NCI-H2029 (cell line): Measurements from ENCODE around the gene SH3PXD2A.
"Not testable (repeated sequence)": the region's sequence is repeated elsewhere in the genome, so short reads cannot be mapped to it uniquely, and the experiment has no call there.

Source experiments
- DNase-seq: peaks from one replicate; lab custom pipeline; 2025; lab: John Stamatoyannopoulos, UW

Gene SH3PXD2A

DNA sequence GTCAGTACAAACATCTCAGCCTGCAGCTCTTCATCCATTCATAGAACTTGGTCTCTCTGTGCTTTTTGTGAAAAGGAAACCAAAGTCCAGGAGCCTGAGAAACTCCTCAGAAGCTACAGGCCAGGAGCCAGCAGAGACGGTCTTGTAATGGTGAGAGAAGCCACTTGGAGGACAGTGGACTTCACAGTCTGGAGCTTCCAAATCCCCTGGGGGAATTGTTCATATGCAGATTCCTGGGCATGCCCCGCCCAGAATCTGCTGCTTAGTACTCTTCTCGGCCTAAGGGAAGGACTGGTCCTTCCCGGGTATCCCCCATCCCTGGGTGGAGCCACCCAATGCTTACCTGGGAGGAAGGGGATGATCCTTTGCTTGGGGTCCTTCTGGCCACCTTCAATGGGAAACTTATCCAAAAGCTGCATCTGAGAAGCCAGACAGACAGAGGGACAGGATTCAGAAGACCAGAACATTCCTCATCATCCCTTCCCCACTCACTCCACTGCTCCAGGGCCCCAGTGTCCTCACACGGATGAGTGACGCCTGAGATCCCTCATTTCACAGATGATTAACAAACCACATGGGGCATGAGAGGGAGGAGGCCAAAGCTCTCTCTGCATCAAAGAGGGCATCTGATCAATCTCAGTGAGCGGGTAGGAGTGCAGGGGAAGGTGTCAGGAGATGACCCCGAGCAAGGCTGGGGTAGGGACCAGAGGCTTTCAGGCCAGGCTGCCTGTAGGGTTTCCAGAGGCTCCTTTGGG lies 88.4 kb downstream of the SH3PXD2A start:
- no peak for DNase-seq

DNA sequence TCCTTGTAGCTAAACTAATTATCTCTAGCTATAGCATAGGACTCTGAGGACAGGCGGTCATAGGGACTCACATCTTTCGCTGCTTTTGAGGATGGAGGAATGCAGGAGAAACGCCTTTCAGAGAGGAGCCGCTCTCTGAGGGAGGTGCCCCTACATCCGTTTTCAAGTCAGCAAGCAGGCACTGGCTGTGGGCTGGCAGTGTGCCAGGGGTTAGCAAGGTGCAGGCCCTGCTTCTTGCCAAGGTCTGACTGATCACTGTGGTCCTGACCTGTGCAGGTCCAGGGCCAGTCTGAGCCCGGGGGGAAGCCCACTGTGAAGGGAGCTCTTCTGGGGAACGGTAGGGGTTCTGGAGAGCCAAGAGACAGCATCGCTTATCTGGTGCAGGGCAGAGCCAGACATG lies 89.4 kb downstream of the SH3PXD2A start:
- DNase-seq, result no peak

DNA sequence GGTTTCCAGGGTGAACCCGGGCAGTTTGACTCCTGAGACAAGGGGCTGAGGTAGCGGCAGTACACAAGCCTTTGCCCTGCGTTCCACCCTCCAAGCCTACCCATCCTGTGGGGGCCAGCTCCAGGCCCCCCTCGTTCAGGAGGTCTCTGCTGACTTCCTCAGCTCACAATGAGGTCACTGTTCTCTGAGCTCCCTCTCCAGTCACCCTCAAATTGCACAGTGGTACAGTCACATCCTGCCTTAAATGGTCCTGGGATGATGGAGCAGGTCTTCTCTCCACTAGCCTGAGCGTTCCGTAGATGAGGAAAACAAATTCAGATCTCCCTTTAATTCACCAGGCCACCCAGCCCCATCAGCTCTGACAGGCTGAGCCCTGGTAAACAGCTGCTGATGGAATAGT lies 90.2 kb downstream of the SH3PXD2A start:
- DNase-seq, result no peak

DNA sequence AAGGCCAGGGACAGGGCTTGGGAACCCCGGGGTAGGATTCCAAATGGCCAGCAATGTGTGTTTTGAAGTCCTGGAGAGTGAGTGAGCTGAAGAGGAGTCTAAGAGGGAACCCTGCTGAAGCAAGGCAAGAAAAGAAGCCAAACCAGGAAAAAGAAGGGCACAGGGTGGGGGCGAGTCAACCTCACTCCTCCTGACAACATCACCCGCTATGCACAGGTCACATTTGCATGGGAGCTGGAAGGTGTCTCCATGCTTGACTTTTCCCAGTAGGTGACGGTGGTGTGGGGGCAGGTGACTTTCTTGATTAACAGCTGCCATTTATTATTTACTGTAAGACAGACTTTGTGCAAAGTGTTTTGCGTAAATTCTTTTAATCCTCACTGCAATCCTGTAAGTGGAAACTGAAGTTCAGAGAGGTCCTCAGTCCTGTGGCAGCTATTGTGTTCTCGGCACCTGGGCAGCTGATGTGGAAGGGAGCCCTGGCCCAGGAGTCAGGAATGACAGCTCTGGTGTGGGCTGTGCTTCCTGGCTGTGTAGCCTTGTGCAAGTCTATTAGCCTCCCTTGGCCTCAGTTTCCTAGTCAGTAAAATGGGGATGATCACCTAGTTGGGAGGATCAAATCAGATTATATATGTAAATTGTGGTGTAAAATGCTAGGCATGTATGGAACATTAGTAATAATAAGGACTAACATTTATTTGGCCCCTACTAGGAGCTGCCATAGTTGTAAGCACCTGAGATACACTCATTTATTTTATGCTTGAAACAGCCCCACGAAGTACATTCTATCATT lies 90.9 kb downstream of the SH3PXD2A start:
- DNase-seq, result no peak

DNA sequence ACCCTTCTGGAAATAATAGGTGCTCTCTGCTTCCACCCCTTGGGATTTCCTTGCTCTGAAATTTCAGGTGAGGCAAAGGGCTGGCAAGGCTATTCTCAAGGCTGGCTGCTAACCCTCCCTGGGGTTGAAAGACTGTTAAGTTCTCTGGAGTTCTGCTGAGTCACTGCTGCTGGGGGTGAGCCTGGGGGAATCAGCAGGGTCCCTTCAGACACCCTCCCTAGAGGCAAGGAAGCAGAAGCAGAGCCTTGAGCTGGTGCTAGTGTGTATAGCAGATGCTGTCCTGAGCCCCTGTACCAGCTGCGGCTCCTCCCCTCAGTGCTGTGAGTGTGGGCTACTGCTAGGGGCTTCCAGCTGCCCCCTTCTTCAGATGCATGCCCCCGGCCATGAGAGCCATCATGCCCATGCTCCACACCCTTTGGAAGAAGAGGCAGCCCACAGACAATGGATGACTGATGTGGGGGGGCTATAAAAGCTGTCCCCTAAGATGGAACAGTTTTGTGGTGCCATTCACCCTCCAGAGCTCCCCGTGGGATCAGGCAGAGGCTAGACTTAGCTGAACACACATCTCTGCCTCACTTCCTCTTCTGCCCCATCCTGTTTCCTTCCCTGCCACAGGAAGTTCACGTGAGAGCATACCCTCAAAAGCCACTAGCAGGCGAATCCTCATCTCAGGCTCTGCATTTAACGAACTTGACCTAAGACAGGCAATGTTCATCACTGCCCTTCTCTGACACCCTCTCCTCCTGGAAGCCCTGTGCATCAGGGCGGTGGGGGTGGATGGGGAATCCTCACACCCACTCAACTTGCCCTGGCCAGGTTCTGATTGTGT lies 91.8 kb downstream of the SH3PXD2A start:
- no peak for DNase-seq

DNA sequence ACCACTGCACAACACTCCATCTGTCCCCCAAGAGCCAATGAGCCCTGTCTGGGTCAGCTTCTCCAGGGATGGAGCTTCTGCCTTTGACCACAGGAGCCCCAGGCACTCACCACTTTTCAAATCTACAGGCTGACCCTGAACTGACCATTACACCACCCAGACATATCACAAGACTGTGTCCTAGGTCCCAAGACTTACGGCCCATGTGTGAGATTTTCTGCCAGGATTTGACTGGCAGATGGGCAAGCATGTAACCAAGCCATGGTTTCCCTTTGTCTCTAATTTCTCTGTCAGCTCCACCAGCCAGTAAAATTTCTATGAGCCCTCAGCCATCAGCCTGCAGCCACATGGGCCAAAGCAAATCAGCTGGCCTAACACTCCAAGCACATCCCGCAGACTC lies 92.5 kb downstream of the SH3PXD2A start:
- no peak for DNase-seq

DNA sequence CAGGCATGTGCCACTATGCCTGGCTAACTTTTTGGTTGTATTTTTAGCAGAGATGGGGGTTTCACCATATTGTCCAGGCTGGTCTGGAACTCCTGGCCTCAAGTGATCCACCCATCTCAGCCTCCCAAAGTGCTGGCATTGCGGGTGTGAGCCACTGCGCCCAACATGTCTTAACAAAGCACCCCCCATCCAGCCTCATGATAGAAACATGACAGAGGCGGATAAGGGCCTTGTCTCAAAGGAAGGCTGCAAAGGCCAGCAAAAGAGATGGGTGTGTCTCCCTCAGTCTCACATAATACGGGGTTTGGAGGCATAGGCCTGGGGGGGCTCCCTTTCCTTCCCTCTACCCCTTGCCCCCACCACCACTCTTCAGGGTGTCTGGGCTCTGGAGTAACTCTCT lies 93.2 kb downstream of the SH3PXD2A start:
- DNase-seq, result no peak

DNA sequence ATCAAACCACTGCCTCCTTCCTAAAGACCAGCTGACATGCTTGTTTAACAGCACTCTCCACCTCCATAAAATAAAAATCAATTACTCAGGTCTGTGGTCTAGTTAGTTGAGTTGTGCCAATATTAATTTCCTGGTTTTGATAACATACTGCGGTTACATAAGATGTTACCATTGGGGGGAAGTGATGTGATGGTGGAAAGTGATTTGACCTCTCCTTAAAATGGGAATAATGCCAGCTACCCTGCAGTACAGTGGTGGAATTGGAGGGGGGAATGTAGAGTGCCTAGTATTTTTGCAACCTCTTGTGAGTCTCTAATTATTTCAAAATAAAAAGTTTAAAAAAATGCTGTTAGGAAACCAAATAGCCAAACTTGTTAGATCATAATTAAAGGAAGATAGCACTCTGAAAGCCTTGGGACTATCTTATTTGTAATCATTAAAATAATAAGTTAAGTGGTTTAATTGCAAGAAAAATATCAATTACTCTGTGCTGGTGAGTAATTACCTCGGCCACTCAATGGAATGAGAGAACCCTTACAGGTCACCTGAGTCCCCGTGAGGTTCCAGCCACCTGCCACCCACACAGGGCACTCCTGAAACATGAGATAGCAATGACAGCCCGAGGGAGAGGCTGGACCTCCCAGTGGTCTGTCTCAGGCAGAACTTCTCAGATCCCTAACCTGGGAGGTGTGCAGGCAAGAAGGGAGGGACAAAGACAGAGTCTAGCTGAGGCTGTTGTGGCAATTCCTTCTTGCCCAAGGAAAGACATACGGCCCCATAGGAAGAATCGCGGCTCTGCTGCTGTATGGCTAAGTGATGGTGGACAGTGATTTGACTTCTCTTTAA lies 94.1 kb downstream of the SH3PXD2A start:
- peak; percentile 28 for DNase-seq

DNA sequence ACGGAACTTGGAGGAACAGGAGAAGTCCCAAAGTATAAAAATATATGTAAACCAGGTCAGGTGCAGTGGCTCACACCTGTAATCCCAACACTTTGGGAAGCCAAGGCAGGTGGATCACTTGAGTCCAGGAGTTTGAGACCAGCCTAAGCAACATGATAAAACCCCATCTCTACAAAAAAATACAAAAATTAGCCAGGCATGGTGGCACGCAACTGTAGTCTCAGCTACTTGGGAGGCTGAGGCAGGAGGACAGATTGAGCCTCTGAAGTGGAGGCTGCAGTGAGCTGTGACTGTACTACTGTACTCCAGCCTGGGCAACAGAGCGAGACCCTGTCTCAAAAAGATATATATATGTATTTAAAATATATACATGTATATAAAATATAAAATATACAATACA lies 95.1 kb downstream of the SH3PXD2A start:
- DNase-seq, result not testable (repeated sequence)

DNA sequence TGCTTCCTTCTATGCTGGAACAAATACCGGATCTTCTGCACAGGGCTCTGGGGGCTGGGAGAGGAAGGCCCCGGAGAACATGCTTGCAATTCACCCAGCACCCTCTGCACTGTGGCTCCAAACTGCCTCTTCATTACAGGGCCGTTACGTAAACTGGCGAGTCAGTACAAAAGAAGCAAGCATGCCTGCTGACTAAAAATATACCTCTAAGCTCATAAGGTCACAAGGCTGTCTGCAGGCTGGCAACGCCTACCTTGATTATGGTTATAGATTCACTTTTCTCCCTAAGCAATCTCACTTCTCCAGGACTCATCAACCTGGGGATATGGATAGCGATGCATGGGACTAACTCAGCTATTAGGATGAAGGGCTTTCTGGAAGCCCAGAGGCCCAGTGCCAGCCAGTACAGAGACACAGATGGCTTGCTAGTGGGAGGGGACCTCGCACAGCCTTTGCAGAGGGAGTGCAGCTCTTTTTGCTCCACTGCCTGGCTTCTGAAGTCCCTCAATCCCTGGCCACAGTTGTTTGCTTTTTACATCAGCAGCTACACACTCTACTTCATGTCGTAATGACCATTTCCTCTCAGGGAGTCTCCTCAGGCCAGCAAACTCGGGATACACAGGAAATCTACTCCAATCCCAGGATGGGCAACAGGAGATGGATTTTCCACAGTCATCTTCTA lies 96.1 kb downstream of the SH3PXD2A start:
- no peak for DNase-seq

DNA sequence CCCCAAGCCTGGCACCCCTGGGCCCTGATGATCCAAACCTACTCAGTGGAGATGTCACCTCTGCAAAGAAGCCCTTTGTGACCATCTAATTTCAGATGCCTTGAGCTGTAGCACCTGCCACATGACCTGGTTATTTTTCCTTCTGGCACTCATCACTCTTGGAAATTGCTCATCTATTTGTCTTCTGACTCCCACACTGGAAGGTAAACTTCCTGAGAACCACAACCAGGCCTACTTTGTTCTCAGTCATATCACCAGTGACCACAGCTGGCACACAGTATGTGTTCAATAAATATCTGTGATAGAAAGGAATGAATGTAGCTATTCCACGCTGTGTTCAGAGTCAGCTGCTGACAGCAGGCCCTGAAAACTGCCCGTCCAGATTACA lies 97.1 kb downstream of the SH3PXD2A start:
- no peak for DNase-seq

DNA sequence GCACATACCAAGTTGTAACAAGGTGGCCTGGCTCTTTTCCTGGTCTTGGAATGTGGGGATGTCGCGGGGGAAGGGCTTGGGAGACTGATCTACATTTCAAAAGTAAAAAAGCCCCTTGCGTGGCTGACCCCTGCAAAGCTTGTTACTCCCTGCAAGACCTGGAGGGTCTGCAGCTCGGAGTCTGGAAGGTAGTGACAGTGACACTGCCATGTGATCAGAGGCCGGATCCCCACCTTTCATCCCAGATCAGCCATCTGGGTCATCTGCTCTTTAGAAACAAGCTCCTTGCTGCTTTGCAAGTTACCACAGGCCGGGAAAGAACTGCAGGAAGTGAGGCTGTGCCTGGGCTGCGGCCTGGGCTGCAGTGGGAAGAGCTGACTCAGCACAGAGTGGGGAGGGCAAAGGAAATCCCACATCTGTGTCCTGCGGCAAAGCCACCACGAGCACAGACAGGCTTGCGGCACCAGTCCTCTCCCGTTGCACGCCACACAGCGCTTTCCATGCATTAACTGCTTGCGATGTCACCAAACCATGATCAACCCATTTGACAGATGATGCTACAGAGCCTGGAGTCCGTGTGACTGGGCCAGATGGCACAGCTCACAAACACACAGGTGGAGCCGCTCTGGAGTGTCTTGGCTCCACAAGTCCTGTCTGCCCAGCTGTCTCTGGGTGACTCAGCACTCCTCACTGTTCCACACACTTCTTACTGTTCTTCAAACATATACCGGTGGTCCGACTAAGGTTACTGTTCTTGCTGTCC lies 97.7 kb downstream of the SH3PXD2A start:
- DNase-seq, result no peak

DNA sequence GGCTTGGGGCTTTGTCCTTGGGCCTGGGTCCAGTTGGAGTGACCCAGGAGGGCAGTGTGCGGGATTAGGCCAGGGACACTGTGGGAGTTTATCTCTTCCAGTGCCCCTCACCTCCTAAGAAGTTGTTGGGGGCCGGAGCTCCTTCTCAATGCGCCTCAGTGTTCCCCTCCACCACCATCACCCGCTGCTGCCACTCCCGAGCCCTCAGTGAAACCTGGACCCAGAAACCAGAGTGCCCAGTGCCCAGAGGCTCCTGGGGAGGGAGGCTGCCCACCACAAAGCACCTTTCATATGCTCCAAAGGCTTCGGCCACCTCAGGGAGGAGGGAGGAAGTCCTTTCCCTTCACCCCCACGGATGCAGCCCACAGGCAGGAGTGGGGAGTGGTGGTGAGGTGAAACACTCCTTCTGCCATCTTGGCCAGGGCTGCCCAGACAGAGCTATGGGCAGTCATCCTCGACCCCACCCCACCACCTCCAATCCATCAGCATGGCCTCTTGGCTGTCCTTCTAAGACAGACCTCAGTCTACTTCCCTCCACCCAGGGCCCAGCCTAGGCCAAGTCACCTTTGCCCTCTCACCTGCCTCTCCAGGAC lies 99.0 kb downstream of the SH3PXD2A start:
- DNase-seq, result no peak

DNA sequence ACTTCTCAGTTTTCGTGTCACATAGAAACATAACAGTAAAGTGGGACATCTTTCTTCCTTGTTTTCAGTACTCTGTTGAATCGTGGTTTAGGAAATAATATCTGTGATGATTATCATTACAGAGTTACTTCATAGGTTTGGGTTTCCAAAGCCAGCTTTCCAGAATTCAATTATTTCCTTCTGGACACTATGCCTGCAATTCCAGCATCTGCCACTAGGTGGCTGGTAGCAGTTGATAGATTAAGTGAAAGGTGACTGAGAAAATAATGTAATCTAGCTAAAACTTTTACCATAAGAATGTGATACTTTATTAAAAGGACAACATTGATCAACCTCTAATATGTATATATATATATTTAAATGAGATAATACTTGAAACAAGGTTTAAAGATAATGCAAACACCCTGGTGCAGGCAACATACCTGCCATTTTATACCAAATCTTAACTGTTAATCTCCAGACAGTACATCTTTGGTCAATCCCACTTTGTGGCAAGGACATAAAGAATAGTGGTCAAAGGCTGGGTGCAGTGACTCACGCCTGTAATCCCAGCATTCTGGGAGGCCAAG lies 102.6 kb downstream of the SH3PXD2A start:
- no peak for DNase-seq

DNA sequence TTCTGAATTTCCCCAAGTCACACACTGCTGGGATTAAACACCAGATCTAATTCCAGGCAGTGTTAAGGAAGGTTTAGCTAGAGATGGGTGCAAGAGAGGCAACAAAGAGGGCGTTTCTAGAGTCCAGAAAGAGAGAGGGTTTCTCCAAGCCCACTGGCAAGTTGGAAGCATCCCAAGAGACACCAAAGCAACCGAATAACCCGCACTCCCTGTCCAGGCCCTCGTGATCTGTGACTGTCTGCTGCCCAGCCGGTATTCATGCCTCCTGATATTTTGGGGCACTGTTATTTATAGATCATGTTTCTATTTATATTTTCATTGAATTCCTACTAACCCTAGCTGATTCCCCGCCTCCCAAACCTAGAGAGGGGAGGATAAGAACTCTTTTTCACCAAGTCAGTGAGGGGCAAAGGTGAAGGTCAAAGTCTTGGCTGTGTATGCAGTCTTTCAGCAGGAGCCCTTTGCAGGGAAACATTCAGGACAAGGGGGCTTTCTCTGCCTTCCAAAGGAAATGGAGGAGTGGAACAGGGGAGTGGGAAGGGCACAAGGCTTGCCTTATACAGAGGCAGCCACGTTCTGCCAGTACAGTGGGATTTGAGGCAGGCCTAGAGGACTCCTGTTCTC lies 103.6 kb downstream of the SH3PXD2A start:
- DNase-seq, result no peak

DNA sequence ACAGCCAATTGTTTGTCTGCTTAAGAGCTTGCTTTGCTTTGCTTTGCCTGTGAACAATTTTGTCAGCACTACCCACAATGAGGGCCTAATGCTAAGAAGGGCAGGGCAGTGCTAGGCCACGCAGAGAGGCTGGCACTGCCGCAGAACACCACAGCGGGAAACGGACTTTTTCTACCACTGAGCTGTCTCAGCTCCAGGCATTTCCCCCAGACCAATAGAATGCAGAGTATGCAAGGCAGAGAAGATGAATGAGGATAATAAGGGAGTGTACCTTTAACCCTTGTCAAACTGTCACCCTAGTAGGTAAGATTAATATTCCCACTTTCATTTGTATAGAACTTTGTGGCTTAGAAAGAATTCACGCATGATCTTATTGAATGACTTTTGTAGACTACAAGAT lies 104.5 kb downstream of the SH3PXD2A start:
- DNase-seq, result no peak

DNA sequence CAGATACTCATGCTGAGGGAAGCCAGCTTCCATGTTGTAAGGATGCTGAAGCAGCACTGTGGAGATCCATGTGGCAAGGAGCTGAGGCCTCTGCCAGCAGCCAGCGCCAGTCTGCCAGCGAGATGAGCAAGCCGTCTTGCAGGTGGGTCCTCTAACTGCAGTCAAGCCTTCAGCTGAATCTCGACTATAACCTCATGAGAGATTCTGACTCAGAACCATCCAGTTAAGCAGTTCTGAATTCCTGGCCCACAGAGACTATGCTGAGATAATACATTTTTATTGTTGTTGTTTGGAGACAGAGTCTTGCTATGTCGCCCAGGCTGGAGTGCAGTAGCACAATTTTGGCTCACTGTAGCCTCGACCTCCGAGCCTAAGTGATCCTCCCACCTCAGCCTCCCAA lies 105.6 kb downstream of the SH3PXD2A start:
- no peak for DNase-seq

DNA sequence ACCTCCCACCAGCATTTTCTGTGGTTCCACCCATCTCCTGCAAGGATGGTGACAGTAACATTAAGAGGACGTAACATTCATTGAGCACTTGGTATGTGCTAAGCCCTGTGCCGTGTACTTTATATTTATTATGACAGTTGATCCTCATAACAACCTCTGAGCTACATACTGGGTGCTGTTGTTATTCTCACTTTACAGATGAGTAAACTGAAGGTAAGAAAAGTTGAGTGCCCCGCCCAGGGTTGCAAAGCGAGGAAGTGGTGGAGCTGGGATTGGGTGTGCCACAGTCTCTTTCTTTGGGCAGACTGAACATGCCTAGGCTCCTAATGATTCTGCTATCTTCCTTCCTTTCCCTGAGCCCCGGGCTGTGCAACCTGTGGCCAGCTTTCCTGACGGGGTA lies 107.4 kb downstream of the SH3PXD2A start:
- no peak for DNase-seq

DNA sequence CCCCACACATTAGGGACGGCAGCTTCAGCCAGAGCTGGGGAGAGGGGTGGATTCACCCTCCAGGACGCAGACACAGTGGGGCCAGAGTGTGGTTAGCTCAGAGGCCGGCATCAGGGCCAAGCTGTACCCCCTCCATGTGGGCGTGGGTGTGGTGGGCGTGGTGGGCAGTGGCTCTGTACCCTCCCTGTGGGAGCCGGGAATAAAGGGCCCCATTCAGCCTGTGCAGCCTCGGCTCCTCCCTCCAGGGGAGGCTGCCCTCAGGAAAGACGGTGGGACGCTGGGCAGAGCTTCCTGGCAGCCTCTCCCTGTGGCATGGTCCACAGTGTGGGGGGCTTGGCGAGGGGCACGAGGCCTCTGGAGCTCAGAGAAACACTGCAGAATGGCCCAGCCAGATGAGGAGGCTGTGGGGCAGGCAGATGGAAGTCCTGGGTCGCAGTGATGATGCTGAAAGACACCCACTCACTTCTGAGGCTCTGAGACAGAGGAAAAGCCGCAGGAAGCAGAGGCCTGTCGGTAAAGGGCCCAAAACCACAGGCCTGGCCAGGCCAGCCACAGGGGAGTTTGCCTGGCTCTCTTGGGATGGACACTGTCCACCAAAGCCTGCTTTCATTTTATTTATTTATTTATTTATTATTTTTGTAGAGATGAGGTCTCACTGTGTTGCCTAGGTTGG lies 108.0 kb downstream of the SH3PXD2A start:
- no peak for DNase-seq
